ES-I3 (cell line): ENCODE data around the gene RNF168.
"Not testable (repeated sequence)": the region's sequence is repeated elsewhere in the genome, so short reads cannot be mapped to it uniquely, and the experiment has no call there.

Experiments used
- H3K36me3 ChIP-seq: 2 replicates; pipeline ENCODE4 v1.6.1; 2013; ENCODE audit warnings: mild to moderate bottlenecking, low read length, control low read depth, moderate library complexity; ENCODE audit not compliant: insufficient read depth
- H3K4me1 ChIP-seq: 2 replicates; pipeline ENCODE4 v1.6.1; 2013; ENCODE audit warnings: mild to moderate bottlenecking, control low read depth, low read length; ENCODE audit not compliant: insufficient read depth
- H3K9ac ChIP-seq: 2 replicates; pipeline ENCODE4 v1.6.1; 2013; ENCODE audit warnings: low read depth, mild to moderate bottlenecking, low read length, moderate library complexity
- H3K9me3 ChIP-seq: 2 replicates; pipeline ENCODE4 v1.6.1; 2013; ENCODE audit warnings: mild to moderate bottlenecking, low read length, moderate library complexity; ENCODE audit not compliant: control insufficient read depth, insufficient read depth

RNF168 gene

GRCh38 chr3:196428041-196428440 is 75.5 kb downstream of the RNF168 start:
- Histone ChIP-seq H3K9ac (no peak overlapping the region), H3K4me1 (no peaks in the 10 kb centered on the region), H3K36me3 (no peaks in the 10 kb centered on the region; the same call in 1 of the 2 replicates), H3K9me3 (no peaks in the 10 kb centered on the region)

GRCh38 chr3:196424421-196424820 is 79.1 kb downstream of the RNF168 start:
- H3K4me1 ChIP-seq, H3K9me3 ChIP-seq, H3K9ac ChIP-seq, H3K36me3 ChIP-seq: not testable (repeated sequence)

- no peaks in the 10 kb centered on the region; the same call in 1 of the 2 replicates for H3K36me3 ChIP-seq
- H3K4me1 ChIP-seq, result 0 out of 2 replicates have a peak, but pooled peaks cover 3% of the 10 kb centered on the region
- no peak overlapping the region for H3K9ac ChIP-seq
- H3K9me3 ChIP-seq, result no peaks in the 10 kb centered on the region
These were observed 80.4 kb downstream of the RNF168 start for GRCh38 chr3:196423044-196423781.

- not testable (repeated sequence) for H3K9me3 ChIP-seq, H3K36me3 ChIP-seq, H3K9ac ChIP-seq, H3K4me1 ChIP-seq
These were observed 81.9 kb downstream of the RNF168 start for GRCh38 chr3:196421668-196422067.

GRCh38 chr3:196419386-196419785 is 84.2 kb downstream of the RNF168 start:
- Histone ChIP-seq H3K9me3 (no peaks in the 10 kb centered on the region), H3K9ac (no peak overlapping the region), H3K36me3 (no peaks in the 10 kb centered on the region), H3K4me1 (0 out of 2 replicates have a peak, but pooled peaks cover 3% of the 10 kb centered on the region)
